SK-N-SH (cell line): ENCODE measurements around the gene BRD1.

ENCODE experiments used
- CTCF ChIP-seq: fragments of 200-600 bp; sonication (generic); IDR thresholded peaks from 2 replicates; pipeline ENCODE4 v1.6.1; 2017; ENCODE audit warnings: antibody characterized with exemption, mild to moderate bottlenecking, moderate library complexity
- EP300 ChIP-seq, 2 experiments: IDR thresholded peaks; 2 replicates each; pipeline versions ENCODE4 v1.4.0 to v1.6.1; 2012; ENCODE audit warnings: borderline replicate concordance in 1 of 2, low read depth in 1 of 2, low read length in 1 of 2
- MAX ChIP-seq: IDR thresholded peaks from 2 replicates; pipeline ENCODE4 v1.4.0; 2012; ENCODE audit warnings: low read depth
- MXI1 ChIP-seq: IDR thresholded peaks from 2 replicates; pipeline ENCODE4 v1.6.1; 2012; ENCODE audit warnings: mild to moderate bottlenecking, low read depth, low read length, improper control_type of control experiment
- POLR2AphosphoS5 ChIP-seq: IDR thresholded peaks from 2 replicates; pipeline ENCODE4 v1.6.1; 2012; ENCODE audit warnings: low read depth, low read length
- RAD21 ChIP-seq: IDR thresholded peaks from 2 replicates; pipeline ENCODE4 v1.6.1; 2012; ENCODE audit warnings: mild to moderate bottlenecking, low read length
- REST ChIP-seq: IDR thresholded peaks from 2 replicates; pipeline ENCODE4 v1.6.1; 2012; ENCODE audit warnings: mild to moderate bottlenecking, low read depth, low read length, moderate library complexity
- TAF1 ChIP-seq: IDR thresholded peaks from 2 replicates; pipeline ENCODE4 v1.6.1; 2012; ENCODE audit warnings: low read depth, mild to moderate bottlenecking, low read length, moderate library complexity, borderline replicate concordance

- no peak for TF ChIP-seq EP300 (IDR thresholded peaks at IDR 0.05; ENCODE audit: borderline replicate concordance in 1 of 2, low read depth in 1 of 2, low read length in 1 of 2)
- no peak for TF ChIP-seq TAF1
- no peak for TF ChIP-seq CTCF
- no peak for TF ChIP-seq MXI1
- no peak for TF ChIP-seq MAX
- TF ChIP-seq REST, result no peak
- TF ChIP-seq RAD21, result no peak
- no peak for TF ChIP-seq POLR2AphosphoS5
Measured at GRCh38 chr22:49856343-49856742, 28.7 kb upstream of the BRD1 start.
